ENCODE measurements around the gene PBX3. TPM values are rescaled to one million over a fixed set of nuclear protein-coding genes. Genes with fewer than 3 reads are reported as not detected.

PBX3 gene
- total RNA-seq, 2 donors from 2014 or later = 15.1 to 21.1 TPM

- no peak for TF ChIP-seq CTCF (IDR thresholded peaks at IDR 0.05)
- no peak for DNase-seq
- intact Hi-C loops (cut with DNase I) = no loop called here
- Histone ChIP-seq H3K4me1 (no peaks in the 10 kb centered on the region), H3K27ac (no peak overlapping the region), H3K36me3 (no peaks in the 10 kb centered on the region), H3K9ac (ENCODE audit: low read depth in 2 of 2, low read length in 2 of 2) (no peak overlapping the region), H3K9me3 (no peaks in the 10 kb centered on the region), H3K4me3 (no peak overlapping the region), H3K27me3 (no peaks in the 10 kb centered on the region)
Observed at GRCh38 chr9:125759764-125760129, 12.6 kb downstream of the PBX3 start.

DNA sequence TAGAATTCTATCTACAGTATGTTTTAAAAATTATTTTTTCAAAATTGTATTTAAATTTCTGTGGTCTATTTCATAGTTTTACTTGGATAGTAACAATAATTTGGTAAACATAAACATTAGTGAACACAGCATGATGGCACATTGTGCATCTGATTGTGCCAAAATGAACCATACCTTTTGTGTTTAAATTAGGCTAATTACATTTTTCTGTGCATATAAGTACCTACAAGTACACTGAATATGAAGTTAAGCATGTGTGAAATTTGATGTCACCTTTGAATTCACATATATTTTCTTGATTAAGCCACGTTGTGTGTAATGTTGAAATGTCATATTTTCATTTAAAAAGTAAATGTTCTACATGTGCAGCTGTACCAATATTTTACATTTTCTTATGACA is 13.4 kb downstream of the PBX3 start:
- H3K9ac ChIP-seq (ENCODE audit: low read depth in 2 of 2, low read length in 2 of 2) = no peak overlapping the region
- TF ChIP-seq CTCF (IDR thresholded peaks at IDR 0.05) = no peak
- intact Hi-C loops (cut with DNase I) = no loop called here
- no peaks in the 10 kb centered on the region for H3K4me1 ChIP-seq
- H3K27me3 ChIP-seq = no peaks in the 10 kb centered on the region
- DNase-seq = no peak
- no peaks in the 10 kb centered on the region for H3K9me3 ChIP-seq
- no peak overlapping the region for H3K27ac ChIP-seq
- H3K4me3 ChIP-seq = no peak overlapping the region
- no peaks in the 10 kb centered on the region for H3K36me3 ChIP-seq

GRCh38 chr9:125761676-125762450 is 14.7 kb downstream of the PBX3 start:
- Histone ChIP-seq H3K4me3 (no peak overlapping the region), H3K4me1 (no peaks in the 10 kb centered on the region)

GRCh38 chr9:125763394-125763801 is 16.2 kb downstream of the PBX3 start:
- intact Hi-C loops (cut with DNase I) = no loop called here
- Histone ChIP-seq H3K9ac (ENCODE audit: low read depth in 2 of 2, low read length in 2 of 2) (no peak overlapping the region), H3K36me3 (no peaks in the 10 kb centered on the region), H3K27ac (no peak overlapping the region), H3K9me3 (no peaks in the 10 kb centered on the region), H3K27me3 (no peaks in the 10 kb centered on the region), H3K4me3 (no peak overlapping the region), H3K4me1 (no peaks in the 10 kb centered on the region)
- no peak for DNase-seq
- no peak for TF ChIP-seq CTCF (IDR thresholded peaks at IDR 0.05)

More at GRCh38 chr9:125761676-125762450, 14.7 kb downstream of the PBX3 start:
- no peaks in the 10 kb centered on the region for H3K27me3 ChIP-seq
- TF ChIP-seq CTCF (IDR thresholded peaks at IDR 0.05) = no peak
- H3K36me3 ChIP-seq = no peaks in the 10 kb centered on the region
- no peak for DNase-seq
- intact Hi-C loops (cut with DNase I) = no loop called here
- no peak overlapping the region for H3K27ac ChIP-seq
- no peaks in the 10 kb centered on the region for H3K9me3 ChIP-seq
- no peak overlapping the region for H3K9ac ChIP-seq (ENCODE audit: low read depth in 2 of 2, low read length in 2 of 2)

DNA sequence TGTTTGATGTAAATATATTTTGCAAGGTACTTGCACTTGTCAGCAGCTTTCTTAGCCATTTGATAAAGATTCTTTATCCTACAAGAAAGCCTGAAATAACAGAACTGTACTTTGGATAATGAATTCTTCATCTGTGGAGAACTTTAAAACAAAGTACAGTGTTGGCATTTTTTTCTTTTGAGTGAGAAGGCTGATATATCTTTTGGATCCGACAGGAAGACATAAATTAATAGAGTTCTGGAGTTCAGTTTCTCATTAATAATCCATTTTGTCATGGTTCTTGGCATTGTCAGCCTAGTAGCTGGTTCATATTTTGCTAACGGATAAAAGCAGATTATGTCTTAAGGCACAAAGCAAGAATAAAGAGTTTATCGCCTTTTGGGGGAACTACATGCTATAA is 17.0 kb downstream of the PBX3 start:
- Histone ChIP-seq H3K27ac (no peak overlapping the region), H3K4me3 (no peak overlapping the region), H3K27me3 (no peaks in the 10 kb centered on the region), H3K36me3 (no peaks in the 10 kb centered on the region), H3K9me3 (no peaks in the 10 kb centered on the region), H3K4me1 (no peaks in the 10 kb centered on the region), H3K9ac (ENCODE audit: low read depth in 2 of 2, low read length in 2 of 2) (no peak overlapping the region)
- TF ChIP-seq CTCF (IDR thresholded peaks at IDR 0.05) = no peak
- DNase-seq = no peak
- intact Hi-C loops (cut with DNase I) = no loop called here
